ENCODE measurements around the gene CYP17A1. TPM values are rescaled to one million over a fixed set of nuclear protein-coding genes. Genes with fewer than 3 reads are reported as not detected.

Gene CYP17A1
- total RNA-seq, 2 donors from 2014 or later, result 7.7 TPM; not detected in 1

DNA sequence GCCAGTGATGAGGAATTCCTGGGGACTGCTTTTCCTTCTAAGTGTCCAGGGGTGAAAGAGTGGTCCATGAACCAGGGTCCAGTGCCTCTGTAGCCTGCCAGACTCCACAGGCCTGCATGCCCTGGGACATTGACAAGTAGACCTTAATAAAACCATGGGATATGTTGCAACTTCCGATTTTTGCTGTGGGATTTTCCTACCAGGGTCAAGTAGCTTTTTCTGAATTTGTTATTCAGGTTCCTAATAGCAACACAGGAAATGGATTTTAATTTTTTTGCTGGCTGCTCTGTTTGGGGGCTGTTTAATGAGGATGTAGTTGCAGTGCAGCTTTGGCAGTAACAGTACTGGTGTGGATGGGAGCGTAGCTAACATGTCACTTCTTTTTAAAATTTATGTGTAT is 51.4 kb downstream of the CYP17A1 start:
- Histone ChIP-seq H3K27ac (peak overlapping the region; percentile 36), H3K4me3 (no peak overlapping the region), H3K9me3 (no peaks in the 10 kb centered on the region), H3K9ac (ENCODE audit: low read depth in 2 of 2, low read length in 2 of 2) (no peak overlapping the region), H3K27me3 (no peaks in the 10 kb centered on the region), H3K36me3 (no peaks in the 10 kb centered on the region), H3K4me1 (no peaks in the 10 kb centered on the region)
- TF ChIP-seq, protein P1, sequence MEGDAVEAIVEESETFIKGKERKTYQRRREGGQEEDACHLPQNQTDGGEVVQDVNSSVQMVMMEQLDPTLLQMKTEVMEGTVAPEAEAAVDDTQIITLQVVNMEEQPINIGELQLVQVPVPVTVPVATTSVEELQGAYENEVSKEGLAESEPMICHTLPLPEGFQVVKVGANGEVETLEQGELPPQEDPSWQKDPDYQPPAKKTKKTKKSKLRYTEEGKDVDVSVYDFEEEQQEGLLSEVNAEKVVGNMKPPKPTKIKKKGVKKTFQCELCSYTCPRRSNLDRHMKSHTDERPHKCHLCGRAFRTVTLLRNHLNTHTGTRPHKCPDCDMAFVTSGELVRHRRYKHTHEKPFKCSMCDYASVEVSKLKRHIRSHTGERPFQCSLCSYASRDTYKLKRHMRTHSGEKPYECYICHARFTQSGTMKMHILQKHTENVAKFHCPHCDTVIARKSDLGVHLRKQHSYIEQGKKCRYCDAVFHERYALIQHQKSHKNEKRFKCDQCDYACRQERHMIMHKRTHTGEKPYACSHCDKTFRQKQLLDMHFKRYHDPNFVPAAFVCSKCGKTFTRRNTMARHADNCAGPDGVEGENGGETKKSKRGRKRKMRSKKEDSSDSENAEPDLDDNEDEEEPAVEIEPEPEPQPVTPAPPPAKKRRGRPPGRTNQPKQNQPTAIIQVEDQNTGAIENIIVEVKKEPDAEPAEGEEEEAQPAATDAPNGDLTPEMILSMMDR (IDR thresholded peaks at IDR 0.05), result no peak
- no peak for DNase-seq
- intact Hi-C loops (cut with DNase I), result no loop called here

DNA sequence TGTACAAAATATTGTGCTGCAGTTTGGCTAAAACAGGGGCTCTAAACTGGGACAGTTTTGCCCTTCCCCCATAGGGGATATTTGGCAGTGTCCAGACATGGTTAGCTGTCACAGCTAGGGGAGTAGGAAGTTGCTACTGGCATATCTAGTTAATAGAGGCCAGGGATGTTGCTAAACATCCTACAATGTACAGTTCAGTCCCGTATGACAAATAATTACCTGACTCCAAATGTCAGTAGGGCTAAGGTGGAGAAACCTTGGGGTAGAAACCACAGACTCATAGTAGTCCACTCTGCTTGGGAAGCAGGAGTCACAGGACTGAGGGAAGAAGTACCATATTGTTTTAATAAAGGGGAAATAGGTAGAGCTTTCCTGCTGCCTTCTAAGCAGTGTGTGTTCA is 53.6 kb downstream of the CYP17A1 start:
- Histone ChIP-seq H3K4me3 (no peak overlapping the region), H3K4me1 (no peaks in the 10 kb centered on the region), H3K9ac (ENCODE audit: low read depth in 2 of 2, low read length in 2 of 2) (peak overlapping the region in 1 of 2 donors; percentile 37)

DNA sequence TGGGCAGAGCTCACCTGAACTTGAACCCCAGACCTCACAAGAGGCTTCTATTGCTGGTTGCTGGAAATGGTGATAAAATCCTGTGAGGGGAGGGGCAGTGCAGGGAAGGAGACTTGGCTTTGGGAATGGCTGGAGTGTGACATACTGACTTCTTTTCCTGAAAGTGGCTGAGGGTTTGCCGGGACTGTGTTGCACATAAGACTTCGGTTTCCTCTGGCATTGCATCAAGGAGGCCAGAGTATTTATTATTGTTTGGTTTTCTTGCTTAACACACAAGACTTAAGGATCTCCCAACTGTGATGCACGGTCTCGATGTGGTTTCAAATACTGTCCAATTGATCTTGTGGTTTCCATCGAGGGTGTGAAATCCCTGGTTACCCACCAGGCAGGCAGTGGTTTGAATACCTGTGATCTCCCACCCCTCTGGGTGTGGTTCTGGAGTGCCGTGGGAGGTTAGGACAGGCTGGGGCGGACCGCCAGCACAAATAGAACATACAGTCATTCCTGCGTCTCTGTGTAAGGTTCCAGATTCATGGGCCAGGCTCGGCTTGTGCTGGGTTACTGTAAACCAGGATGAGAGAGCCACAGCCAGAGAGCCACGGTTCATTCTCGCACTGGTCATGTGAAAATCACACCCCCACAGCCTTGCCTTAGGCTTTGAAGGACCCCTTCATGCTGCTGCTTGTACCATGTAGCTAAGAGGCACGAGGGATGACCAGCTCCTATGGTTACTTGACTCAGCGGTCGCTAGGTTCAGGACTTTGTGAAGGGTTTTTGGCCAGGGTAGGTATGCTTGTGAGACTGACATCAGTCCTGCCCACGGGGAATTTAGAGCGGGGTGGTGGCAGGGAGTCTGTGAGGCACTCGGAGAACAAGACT is 54.3 kb downstream of the CYP17A1 start:
- Histone ChIP-seq H3K4me3 (no peak overlapping the region), H3K4me1 (no peaks in the 10 kb centered on the region), H3K36me3 (no peaks in the 10 kb centered on the region), H3K27me3 (no peaks in the 10 kb centered on the region), H3K9me3 (no peaks in the 10 kb centered on the region), H3K27ac (peak overlapping the region; percentile 68), H3K9ac (ENCODE audit: low read depth in 2 of 2, low read length in 2 of 2) (peak overlapping the region; percentile 32 to 37)
- TF ChIP-seq, protein P1 (IDR thresholded peaks at IDR 0.05), result no peak
- intact Hi-C loops (cut with DNase I), result no loop called here
- peak; percentile 28 for DNase-seq

More for the DNA sequence above, 53.6 kb downstream of the CYP17A1 start:
- Histone ChIP-seq H3K36me3 (no peaks in the 10 kb centered on the region), H3K9me3 (no peaks in the 10 kb centered on the region), H3K27me3 (no peaks in the 10 kb centered on the region), H3K27ac (peak overlapping the region; percentile 68)
- intact Hi-C loops (cut with DNase I), result no loop called here
- no peak for DNase-seq
- TF ChIP-seq, protein P1 (IDR thresholded peaks at IDR 0.05), result no peak

DNA sequence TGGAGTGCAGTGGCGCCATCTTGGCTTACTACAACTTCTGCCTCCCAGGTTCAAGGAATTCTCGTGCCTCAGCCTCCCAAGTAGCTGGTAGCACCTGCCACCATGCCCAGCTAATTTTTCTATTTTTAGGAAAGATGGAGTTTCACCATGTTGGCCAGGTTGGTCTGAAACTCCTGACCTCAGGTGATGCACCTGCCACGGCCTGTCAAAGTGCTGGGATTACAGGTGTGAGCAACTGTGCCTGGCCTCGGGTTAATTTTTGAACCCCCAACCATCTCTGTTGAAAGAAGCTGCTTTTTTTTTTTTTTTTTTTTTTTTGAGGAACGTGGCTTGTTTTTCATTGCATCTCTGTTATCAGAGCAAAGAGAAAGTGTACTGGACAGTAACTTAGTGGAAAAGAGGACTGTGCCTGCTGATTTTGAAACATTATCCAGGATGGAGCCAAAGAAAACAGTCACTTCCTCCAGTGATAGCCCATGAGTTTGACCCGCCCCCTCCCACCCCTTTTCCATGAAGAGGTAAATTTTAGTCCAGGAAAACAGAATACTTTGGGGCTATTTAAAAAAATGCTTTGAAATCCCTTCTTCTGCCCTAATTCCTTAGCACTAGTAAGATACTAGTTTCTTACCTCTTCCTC is 55.2 kb downstream of the CYP17A1 start:
- H3K4me1 ChIP-seq, result no peaks in the 10 kb centered on the region
- H3K9me3 ChIP-seq, result no peaks in the 10 kb centered on the region
- TF ChIP-seq, protein P1 (IDR thresholded peaks at IDR 0.05), result no peak
- H3K27ac ChIP-seq, result peak overlapping the region; percentile 68
- H3K4me3 ChIP-seq, result no peak overlapping the region
- DNase-seq, result no peak
- H3K36me3 ChIP-seq, result no peaks in the 10 kb centered on the region
- intact Hi-C loops (cut with DNase I), result no loop called here
- no peak overlapping the region for H3K9ac ChIP-seq (ENCODE audit: low read depth in 2 of 2, low read length in 2 of 2)
- H3K27me3 ChIP-seq, result no peaks in the 10 kb centered on the region

DNA sequence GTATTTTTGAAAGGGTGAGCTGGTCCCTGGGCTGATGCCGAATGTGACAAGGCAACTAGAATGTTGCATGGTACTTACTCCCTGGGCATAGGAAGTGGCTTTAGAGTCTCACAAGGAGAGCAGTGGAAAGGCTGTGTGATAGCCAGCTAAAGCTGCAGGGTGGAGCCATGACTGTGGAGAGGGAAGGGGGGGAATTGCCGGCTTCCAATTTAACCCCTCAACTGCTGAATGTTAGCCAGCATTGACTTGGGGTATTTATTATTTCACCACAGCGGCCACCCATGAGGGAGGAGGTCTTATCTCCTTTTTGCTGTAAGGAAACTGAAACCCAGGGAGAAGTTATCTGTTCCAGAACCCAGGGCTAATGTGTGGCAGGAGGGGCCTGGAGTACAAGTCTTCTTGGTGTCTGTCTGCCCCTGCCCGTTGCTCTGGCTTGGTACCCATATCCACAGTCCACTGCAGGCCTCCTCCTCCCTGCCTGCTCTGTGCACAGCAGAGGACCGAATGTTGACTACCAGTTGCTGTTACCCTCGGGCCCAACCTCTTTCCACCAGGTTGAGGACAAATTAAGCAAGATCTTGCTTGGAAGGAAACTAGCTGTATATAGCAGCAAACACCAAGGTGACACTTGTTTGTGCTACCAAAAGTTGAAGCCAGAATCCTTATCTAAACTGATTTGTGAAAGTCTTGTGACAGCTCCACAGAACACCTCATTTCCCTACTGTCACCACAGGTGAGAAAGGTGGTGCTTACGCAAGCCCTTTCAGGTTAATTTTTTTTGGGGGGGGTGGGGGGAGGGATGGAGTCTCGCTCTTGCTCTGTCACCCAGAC is 55.9 kb downstream of the CYP17A1 start:
- Histone ChIP-seq H3K4me3 (no peak overlapping the region), H3K27ac (peak overlapping the region; percentile 35), H3K9ac (ENCODE audit: low read depth in 2 of 2, low read length in 2 of 2) (no peak overlapping the region), H3K9me3 (no peaks in the 10 kb centered on the region), H3K4me1 (no peaks in the 10 kb centered on the region), H3K36me3 (no peaks in the 10 kb centered on the region), H3K27me3 (no peaks in the 10 kb centered on the region)
- TF ChIP-seq, protein P1 (IDR thresholded peaks at IDR 0.05), result no peak
- intact Hi-C loops (cut with DNase I), result no loop called here
- no peak for DNase-seq

All from colonic mucosa (tissue), 4 donors.